Measurements from ENCODE around the gene FCAR.
"Not testable (repeated sequence)": the region's sequence is repeated elsewhere in the genome, so short reads cannot be mapped to it uniquely, and the experiment has no call there.

- TF ChIP-seq, protein P1, sequence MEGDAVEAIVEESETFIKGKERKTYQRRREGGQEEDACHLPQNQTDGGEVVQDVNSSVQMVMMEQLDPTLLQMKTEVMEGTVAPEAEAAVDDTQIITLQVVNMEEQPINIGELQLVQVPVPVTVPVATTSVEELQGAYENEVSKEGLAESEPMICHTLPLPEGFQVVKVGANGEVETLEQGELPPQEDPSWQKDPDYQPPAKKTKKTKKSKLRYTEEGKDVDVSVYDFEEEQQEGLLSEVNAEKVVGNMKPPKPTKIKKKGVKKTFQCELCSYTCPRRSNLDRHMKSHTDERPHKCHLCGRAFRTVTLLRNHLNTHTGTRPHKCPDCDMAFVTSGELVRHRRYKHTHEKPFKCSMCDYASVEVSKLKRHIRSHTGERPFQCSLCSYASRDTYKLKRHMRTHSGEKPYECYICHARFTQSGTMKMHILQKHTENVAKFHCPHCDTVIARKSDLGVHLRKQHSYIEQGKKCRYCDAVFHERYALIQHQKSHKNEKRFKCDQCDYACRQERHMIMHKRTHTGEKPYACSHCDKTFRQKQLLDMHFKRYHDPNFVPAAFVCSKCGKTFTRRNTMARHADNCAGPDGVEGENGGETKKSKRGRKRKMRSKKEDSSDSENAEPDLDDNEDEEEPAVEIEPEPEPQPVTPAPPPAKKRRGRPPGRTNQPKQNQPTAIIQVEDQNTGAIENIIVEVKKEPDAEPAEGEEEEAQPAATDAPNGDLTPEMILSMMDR (conservative IDR thresholded peaks at IDR 0.05; ENCODE audit: low read length): not testable (repeated sequence)
- TF ChIP-seq EZH2phosphoT487 (IDR thresholded peaks at IDR 0.05; ENCODE audit: borderline replicate concordance): not testable (repeated sequence)
Measured at GRCh38 chr19:54843171-54843570, 30.9 kb upstream of the FCAR start.
